Nucleus accumbens (tissue), 56 donors: ENCODE measurements around the gene TFDP2.
"Not testable (repeated sequence)": the region's sequence is repeated elsewhere in the genome, so short reads cannot be mapped to it uniquely, and the experiment has no call there.

Experiments used
- DNase-seq, 56 donors: peaks; one replicate each; lab custom pipeline; 2025; lab: John Stamatoyannopoulos, UW

Gene TFDP2

GRCh38 chr3:142129516-142130171, 19.7 kb downstream of the TFDP2 start:
- no peak for DNase-seq

GRCh38 chr3:142127941-142128658, 21.2 kb downstream of the TFDP2 start:
- no peak for DNase-seq

GRCh38 chr3:142124243-142124642, 25.1 kb downstream of the TFDP2 start:
- no peak for DNase-seq

GRCh38 chr3:142120707-142121106, 28.6 kb downstream of the TFDP2 start:
- no peak for DNase-seq

GRCh38 chr3:142118911-142119310, 30.4 kb downstream of the TFDP2 start:
- no peak for DNase-seq

GRCh38 chr3:142117056-142117851, 32.1 kb downstream of the TFDP2 start:
- no peak for DNase-seq

GRCh38 chr3:142115867-142116668, 33.3 kb downstream of the TFDP2 start:
- no peak for DNase-seq

GRCh38 chr3:142112601-142113000, 36.7 kb downstream of the TFDP2 start:
- DNase-seq = no peak

- no peak for DNase-seq
Observed at GRCh38 chr3:142106548-142106947, 42.8 kb downstream of the TFDP2 start.

- no peak for DNase-seq
Observed at GRCh38 chr3:142105991-142106390, 43.4 kb downstream of the TFDP2 start.

- no peak for DNase-seq
Observed at GRCh38 chr3:142104763-142105162, 44.6 kb downstream of the TFDP2 start.

GRCh38 chr3:142098964-142099363, 50.4 kb downstream of the TFDP2 start:
- no peak for DNase-seq

GRCh38 chr3:142097099-142097843, 52.1 kb downstream of the TFDP2 start:
- no peak for DNase-seq

GRCh38 chr3:142095841-142096240, 53.5 kb downstream of the TFDP2 start:
- DNase-seq = no peak

GRCh38 chr3:142088925-142089324, 60.4 kb downstream of the TFDP2 start:
- DNase-seq = not testable (repeated sequence)

- no peak for DNase-seq
Observed at GRCh38 chr3:142088522-142088921, 60.8 kb downstream of the TFDP2 start.

GRCh38 chr3:142087676-142088075, 61.7 kb downstream of the TFDP2 start:
- no peak for DNase-seq

GRCh38 chr3:142086581-142087090, 62.7 kb downstream of the TFDP2 start:
- DNase-seq = no peak

- no peak for DNase-seq
Observed at GRCh38 chr3:142081178-142081577, 68.2 kb downstream of the TFDP2 start.
